MM.1S (cell line): ENCODE measurements around the gene SULF2.

Experiments
- DNase-seq: peaks from one replicate; pipeline ENCODE4 v3.0.0-alpha.2; 2015
- H2AFZ ChIP-seq: fragments of 300-600 bp; sonication (generic); 2 replicates; pipeline ENCODE4 v1.6.0; 2016; ENCODE audit warnings: antibody characterized with exemption, low read length
- H3F3A ChIP-seq: fragments of 300-600 bp; sonication (generic); 2 replicates; pipeline ENCODE4 v1.6.1; 2016; ENCODE audit warnings: mild to moderate bottlenecking, antibody characterized with exemption, low read length, moderate library complexity, mixed read lengths; ENCODE audit not compliant: insufficient read depth
- H3K27ac ChIP-seq: fragments of 300-600 bp; sonication (generic); 2 replicates; pipeline ENCODE4 v1.5.1; 2016; ENCODE audit warnings: mild to moderate bottlenecking, low read length
- H3K27me3 ChIP-seq: fragments of 300-600 bp; sonication (generic); replicated peaks from 2 replicates; pipeline ENCODE4 v1.6.0; 2016; ENCODE audit warnings: low read length; ENCODE audit not compliant: insufficient read depth
- H3K36me3 ChIP-seq: fragments of 300-600 bp; sonication (generic); replicated peaks from 2 replicates; pipeline ENCODE4 v1.6.1; 2016; ENCODE audit warnings: mild to moderate bottlenecking, low read length, mixed read lengths; ENCODE audit not compliant: insufficient read depth
- H3K4me1 ChIP-seq: fragments of 300-600 bp; sonication (generic); 2 replicates; pipeline ENCODE4 v1.6.1; 2016; ENCODE audit warnings: low read length, mixed read lengths
- H3K4me2 ChIP-seq: fragments of 300-600 bp; sonication (generic); 2 replicates; pipeline ENCODE4 v1.6.0; 2016; ENCODE audit warnings: low read depth, low read length
- H3K4me3 ChIP-seq: fragments of 300-600 bp; sonication (generic); 2 replicates; pipeline ENCODE4 v1.5.1; 2016; ENCODE audit warnings: low read length, mixed read lengths
- H3K79me2 ChIP-seq: fragments of 300-600 bp; sonication (generic); 2 replicates; pipeline ENCODE4 v1.6.1; 2016; ENCODE audit warnings: mixed run types, low read length, mixed read lengths
- H3K9ac ChIP-seq: fragments of 300-600 bp; sonication (generic); 2 replicates; pipeline ENCODE4 v1.6.1; 2016; ENCODE audit warnings: low read length, mixed read lengths
- H3K9me2 ChIP-seq: fragments of 300-600 bp; sonication (generic); replicated peaks from 2 replicates; pipeline ENCODE4 v1.6.1; 2016; ENCODE audit warnings: mild to moderate bottlenecking, low read length, mixed read lengths; ENCODE audit not compliant: insufficient read depth
- H3K9me3 ChIP-seq: fragments of 300-600 bp; sonication (generic); replicated peaks from 2 replicates; pipeline ENCODE4 v1.6.1; 2016; ENCODE audit warnings: mild to moderate bottlenecking, low read length, mixed read lengths; ENCODE audit not compliant: insufficient read depth
- H4K20me1 ChIP-seq: fragments of 300-600 bp; sonication (generic); 2 replicates; pipeline ENCODE4 v1.6.1; 2016; ENCODE audit warnings: mild to moderate bottlenecking, low read length, moderate library complexity, mixed read lengths; ENCODE audit not compliant: insufficient read depth
- CTCF ChIP-seq: fragments of 300-600 bp; sonication (generic); IDR thresholded peaks from 2 replicates; pipeline ENCODE4 v1.5.1; 2016; ENCODE audit warnings: antibody characterized with exemption, low read length, mixed read lengths
- EZH2 ChIP-seq: fragments of 300-600 bp; sonication (generic); optimal IDR thresholded peaks from 2 replicates; pipeline ENCODE3; 2017; ENCODE audit warnings: low read depth, mild to moderate bottlenecking, antibody characterized with exemption, low read length, mixed read lengths
- EZH2phosphoT487 ChIP-seq: fragments of 300-600 bp; sonication (generic); IDR thresholded peaks from 2 replicates; pipeline ENCODE4 v1.6.1; 2018; ENCODE audit warnings: antibody characterized with exemption, low read length

SULF2 gene

GRCh38 chr20:47675190-47676142, 109.8 kb downstream of the SULF2 start:
- no peaks in the 10 kb centered on the region for H3K27me3 ChIP-seq
- DNase-seq: no peak
- no peak for TF ChIP-seq EZH2phosphoT487
- TF ChIP-seq EZH2: no peak
- TF ChIP-seq CTCF: no peak
- no peak overlapping the region for H3K9ac ChIP-seq
- no peak overlapping the region for H3K4me2 ChIP-seq
- no peaks in the 10 kb centered on the region for H3K9me3 ChIP-seq
- H3K4me3 ChIP-seq: no peak overlapping the region
- H3K27ac ChIP-seq: no peak overlapping the region
- no peaks in the 10 kb centered on the region for H3F3A ChIP-seq
- no peaks in the 10 kb centered on the region; the same call in 1 of the 2 replicates for H3K36me3 ChIP-seq
- no peaks in the 10 kb centered on the region for H4K20me1 ChIP-seq
- H3K4me1 ChIP-seq: no peaks in the 10 kb centered on the region
- H2AFZ ChIP-seq: no peak overlapping the region
- H3K79me2 ChIP-seq: no peaks in the 10 kb centered on the region
- no peaks in the 10 kb centered on the region for H3K9me2 ChIP-seq

- H3K4me1 ChIP-seq: no peaks in the 10 kb centered on the region
- H3K4me2 ChIP-seq: no peak overlapping the region
- no peaks in the 10 kb centered on the region for H3K27me3 ChIP-seq
- no peak overlapping the region for H3K9ac ChIP-seq
- no peak overlapping the region for H3K4me3 ChIP-seq
- no peaks in the 10 kb centered on the region for H3K9me3 ChIP-seq
- no peak for DNase-seq
- H3F3A ChIP-seq: no peaks in the 10 kb centered on the region
- no peaks in the 10 kb centered on the region for H4K20me1 ChIP-seq
- no peak overlapping the region for H2AFZ ChIP-seq
- H3K9me2 ChIP-seq: no peaks in the 10 kb centered on the region
- no peaks in the 10 kb centered on the region; the same call in 1 of the 2 replicates for H3K36me3 ChIP-seq
- H3K79me2 ChIP-seq: no peaks in the 10 kb centered on the region
- TF ChIP-seq EZH2 (no peak), EZH2phosphoT487 (no peak), CTCF (no peak)
- H3K27ac ChIP-seq: no peak overlapping the region
These were observed 110.6 kb downstream of the SULF2 start for GRCh38 chr20:47674686-47675085.

- Histone ChIP-seq H3F3A (no peaks in the 10 kb centered on the region), H3K4me2 (no peak overlapping the region), H3K79me2 (no peaks in the 10 kb centered on the region), H3K9me3 (no peaks in the 10 kb centered on the region), H3K36me3 (no peaks in the 10 kb centered on the region; the same call in 1 of the 2 replicates), H3K27ac (no peak overlapping the region), H2AFZ (no peak overlapping the region), H3K4me3 (no peak overlapping the region), H3K9me2 (no peaks in the 10 kb centered on the region), H3K9ac (no peak overlapping the region), H4K20me1 (no peaks in the 10 kb centered on the region), H3K27me3 (no peaks in the 10 kb centered on the region), H3K4me1 (no peaks in the 10 kb centered on the region)
- no peak for TF ChIP-seq EZH2phosphoT487
- TF ChIP-seq EZH2: no peak
- DNase-seq: no peak
These were observed 111.1 kb downstream of the SULF2 start for GRCh38 chr20:47674145-47674544.

- no peaks in the 10 kb centered on the region for H3K27me3 ChIP-seq
- TF ChIP-seq CTCF: no peak
- no peak for TF ChIP-seq EZH2
- TF ChIP-seq EZH2phosphoT487: no peak
- H3K79me2 ChIP-seq: no peaks in the 10 kb centered on the region
- no peaks in the 10 kb centered on the region for H3K9me2 ChIP-seq
- no peak overlapping the region for H3K4me3 ChIP-seq
- no peaks in the 10 kb centered on the region for H4K20me1 ChIP-seq
- no peaks in the 10 kb centered on the region for H3F3A ChIP-seq
- H3K9me3 ChIP-seq: no peaks in the 10 kb centered on the region
- H3K4me2 ChIP-seq: no peak overlapping the region
- no peak overlapping the region for H3K9ac ChIP-seq
- DNase-seq: no peak
- H2AFZ ChIP-seq: no peak overlapping the region
- no peaks in the 10 kb centered on the region for H3K4me1 ChIP-seq
- no peak overlapping the region for H3K27ac ChIP-seq
- H3K36me3 ChIP-seq: no peaks in the 10 kb centered on the region; the same call in 1 of the 2 replicates
These were observed 111.7 kb downstream of the SULF2 start for GRCh38 chr20:47673671-47673955.
